ENCODE results near the gene RPS23. TPM values are rescaled to one million over a fixed set of nuclear protein-coding genes. Genes with fewer than 3 reads are reported as not detected.

Gene RPS23
- total and polyA plus RNA-seq, 2 of the 8 experiments (the other 6 are each of a cell fraction or from before 2014, with no cell fraction given) = 2,559 to 4,867 TPM

- H4K20me1 ChIP-seq (replicated peaks in 1 of 2; ENCODE audit: control insufficient read depth in 1 of 2, insufficient read depth in 2 of 2, low read length in 2 of 2) = no peaks in the 10 kb centered on the region
- H3K56ac ChIP-seq (replicated peaks; ENCODE audit: insufficient read length, low read depth, low read length) = no peak overlapping the region
- 0 out of 2 replicates have a peak overlapping the region, but pooled peaks have one; percentile 48 for H2BK15ac ChIP-seq (ENCODE audit: low read length)
- no peak overlapping the region for H3K14ac ChIP-seq (ENCODE audit: insufficient read length)
- no peak overlapping the region for H2AFZ ChIP-seq (ENCODE audit: low read length)
- H3K36me3 ChIP-seq (ENCODE audit: control insufficient read depth in 2 of 4, insufficient read depth in 4 of 4, low read length in 3 of 4) = no peaks in the 10 kb centered on the region
- no peak overlapping the region for H3K4me3 ChIP-seq (ENCODE audit: extremely low read depth in 1 of 4, insufficient read depth in 2 of 4, low read depth in 3 of 4, low read length in 4 of 4)
- H3K4me2 ChIP-seq (ENCODE audit: insufficient read depth in 1 of 2, low read depth in 2 of 2, low read length in 2 of 2) = no peak overlapping the region
- no peaks in the 10 kb centered on the region for H3K79me2 ChIP-seq (ENCODE audit: control insufficient read depth in 1 of 2, insufficient read depth in 2 of 2, low read length in 2 of 2)
- H3K4ac ChIP-seq (replicated peaks; ENCODE audit: insufficient read length, low read depth, low read length) = no peak overlapping the region
- no peaks in the 10 kb centered on the region for H3K79me1 ChIP-seq (ENCODE audit: low read depth, low read length)
- DNase-seq (ENCODE audit: low read depth in 1 of 2, low spot score in 2 of 2) (no peak), FAIRE-seq (no peak)
- CTCF ChIA-PET (ENCODE audit: partially characterized antibody) = interaction anchor here (1.3 to 5.6 kb wide), 5 partner anchors 9 to 42 kb away, joined by 4 to 37 read pairs (median 4); no protein-coding TSS in a partner anchor
- H2BK120ac ChIP-seq (replicated peaks; ENCODE audit: low read depth, low read length) = no peak overlapping the region
- no peak overlapping the region for H2BK20ac ChIP-seq (ENCODE audit: low read length)
- no peak overlapping the region for H3K23ac ChIP-seq (ENCODE audit: insufficient read length)
- no peaks in the 10 kb centered on the region for H3K23me2 ChIP-seq (ENCODE audit: low read depth, low read length)
- POLR2A ChIA-PET (ENCODE audit: partially characterized antibody) = interaction anchor here (1.1 to 5.5 kb wide), 4 partner anchors 9 to 22 kb away, joined by 3 to 42 read pairs (median 11); partner anchors contain the start of gene RPS23
- H2BK5ac ChIP-seq (ENCODE audit: low read depth, low read length) = no peak overlapping the region
- WGBS, 2 experiments (ENCODE audit: extremely low coverage in 1 of 2, insufficient coverage in 1 of 2, insufficient read length in 1 of 2, insufficient replicate concordance in 2 of 2, low coverage in 1 of 2, low lambda C conversion rate in 2 of 2, missing lambda C conversion rate in 1 of 2) = 89% methylated on average over 1 of the region's 1 CpG; no CpG with 5 or more reads in 1 of the 2 experiments
- H3K9me3 ChIP-seq (ENCODE audit: insufficient read depth in 2 of 2, low read depth in 1 of 2, low read length in 1 of 2) = no peaks in the 10 kb centered on the region
- H2AK5ac ChIP-seq (ENCODE audit: low read depth, low read length) = no peak overlapping the region
- no peak overlapping the region for H3K18ac ChIP-seq (ENCODE audit: extremely low read depth, low read length)
- peaks cover 0 to 14% (median 6%) of the 10 kb centered on the region in 4 experiments for H3K4me1 ChIP-seq (replicated peaks in 1 of 4; ENCODE audit: control insufficient read depth in 3 of 4, insufficient read depth in 4 of 4, low read length in 3 of 4)
- no peak overlapping the region for H4K5ac ChIP-seq (ENCODE audit: insufficient read length, low read depth, low read length)
- no peak overlapping the region for H2BK12ac ChIP-seq (ENCODE audit: low read depth, low read length)
- no peak overlapping the region for H4K8ac ChIP-seq (ENCODE audit: extremely low read depth, insufficient read depth, low read length)
- no peak overlapping the region for H3K9ac ChIP-seq (replicated peaks in 1 of 4; ENCODE audit: extremely low read depth in 1 of 4, low read depth in 3 of 4, low read length in 3 of 4)
- TF ChIP-seq TAF1 (IDR thresholded peaks at IDR 0.05; ENCODE audit: low read depth, low read length) (no peak), KDM5A (IDR thresholded peaks at IDR 0.05; ENCODE audit: low read length) (no peak), CEBPB (IDR thresholded peaks at IDR 0.05; ENCODE audit: low read depth, low read length) (no peak), BCL11A (IDR thresholded peaks at IDR 0.05; ENCODE audit: low read depth in 2 of 2, low read length in 2 of 2) (no peak), GTF2F1 (IDR thresholded peaks at IDR 0.05; ENCODE audit: borderline replicate concordance, low read depth, low read length) (no peak), SP1 (IDR thresholded peaks at IDR 0.05; ENCODE audit: low read depth, low read length) (no peak), SRF (IDR thresholded peaks at IDR 0.05; ENCODE audit: low read depth, low read length) (no peak), KDM4A (IDR thresholded peaks at IDR 0.05; ENCODE audit: low read depth, low read length, severe bottlenecking) (no peak), CBX8 (IDR thresholded peaks at IDR 0.05; ENCODE audit: borderline replicate concordance, low read depth, low read length) (no peak), ASH2L (IDR thresholded peaks at IDR 0.05; ENCODE audit: low read length) (no peak), CBX5 (IDR thresholded peaks at IDR 0.05; ENCODE audit: low read depth, low read length) (no peak), ZNF274 (IDR thresholded peaks at IDR 0.05; ENCODE audit: borderline replicate concordance, extremely low read depth, low read length) (no peak)
- H3K27ac ChIP-seq (ENCODE audit: low read depth, low read length) = no peak overlapping the region
- H3K27me3 ChIP-seq (replicated peaks in 1 of 4; ENCODE audit: control insufficient read depth in 3 of 4, extremely low read depth in 1 of 4, insufficient read depth in 3 of 4, low read length in 3 of 4) = no peaks in the 10 kb centered on the region
- no peak overlapping the region for H4K91ac ChIP-seq (replicated peaks; ENCODE audit: insufficient read length, low read length)
Measured at GRCh38 chr5:82255844-82256243, 22.3 kb downstream of the RPS23 start.
